Panc1 (cell line): Measurements from ENCODE around the gene DDOST. TPM values are rescaled to one million over a fixed set of nuclear protein-coding genes. Genes with fewer than 3 reads are reported as not detected.
A peak's percentile ranks its signal among the peaks of the same experiment; 100 is the strongest.

ENCODE experiments used
- ATAC-seq: fragments of 200-7000 bp; cut with Tn5 transposase; 2 replicates; pipeline ENCODE4 v1.9.1; 2020; ENCODE audit warnings: mild to moderate bottlenecking, moderate library complexity
- BruUV-seq: library from RNA; stranded (reverse); fragments of 400-500 nt; replicated peaks from 2 replicates; lab custom pipeline; 2021; lab: Mats Ljungman, UMichigan
- CTCF ChIA-PET: fragments of 300-600 bp; sonication (Branson Sonifier 250); formaldehyde crosslinking; loops from one replicate; lab custom pipeline; 2022; ENCODE audit warnings: antibody characterized with exemption; lab: Charles Lee
- POLR2A ChIA-PET: fragments of 300-600 bp; sonication (Branson Sonifier 250); formaldehyde crosslinking; loops from one replicate; lab custom pipeline; 2022; ENCODE audit warnings: antibody characterized with exemption; lab: Charles Lee
- DNase-seq: peaks from one replicate; pipeline ENCODE4 v3.0.0-alpha.2; 2010; ENCODE audit warnings: low read depth, low spot score
- H3K27ac ChIP-seq: 2 replicates; pipeline ENCODE4 v1.5.1; 2011; ENCODE audit warnings: mild to moderate bottlenecking, low read length, inconsistent platforms
- H3K27me3 ChIP-seq: fragments of 200-500 bp; sonication (Bioruptor generic); 2 replicates; pipeline ENCODE4 v1.6.0; 2014; ENCODE audit warnings: low read length, inconsistent platforms; ENCODE audit not compliant: control insufficient read depth, insufficient read depth
- H3K36me3 ChIP-seq: fragments of 200-500 bp; sonication (Bioruptor generic); 2 replicates; pipeline ENCODE4 v1.5.1; 2014; ENCODE audit warnings: inconsistent platforms, mild to moderate bottlenecking, low read length, moderate library complexity; ENCODE audit not compliant: control insufficient read depth, insufficient read depth
- H3K4me1 ChIP-seq: 2 replicates; pipeline ENCODE4 v1.5.1; 2011; ENCODE audit warnings: inconsistent platforms, mild to moderate bottlenecking, low read length, moderate library complexity; ENCODE audit not compliant: control insufficient read depth, insufficient read depth
- H3K4me3 ChIP-seq, 2 experiments: 2 replicates each; pipeline ENCODE4 v1.5.1; 2011 to 2012; ENCODE audit warnings: low read depth in 2 of 2, low read length in 2 of 2, mild to moderate bottlenecking in 2 of 2, inconsistent platforms in 1 of 2, moderate library complexity in 1 of 2
- H3K9me3 ChIP-seq: fragments of 200-500 bp; sonication (Bioruptor generic); 2 replicates; pipeline ENCODE4 v1.5.1; 2014; ENCODE audit warnings: low read depth, mild to moderate bottlenecking, inconsistent platforms, low read length, moderate library complexity; ENCODE audit not compliant: control insufficient read depth, insufficient read depth
- CTCF ChIP-seq: fragments of 450-650 bp; IDR thresholded peaks from 2 replicates; pipeline ENCODE4 v1.5.1; 2017; ENCODE audit warnings: mild to moderate bottlenecking
- POLR2AphosphoS5 ChIP-seq: IDR thresholded peaks from 2 replicates; pipeline ENCODE4 v1.6.1; 2012; ENCODE audit warnings: mild to moderate bottlenecking, low read depth, low read length, moderate library complexity
- REST ChIP-seq, 2 experiments: IDR thresholded peaks; 2 replicates each; pipeline ENCODE4 v1.6.1; 2011 to 2012; ENCODE audit warnings: low read depth in 2 of 2, control low read depth in 1 of 2, low read length in 1 of 2, mild to moderate bottlenecking in 1 of 2, moderate library complexity in 1 of 2; ENCODE audit not compliant: insufficient read depth in 1 of 2
- SIN3A ChIP-seq: IDR thresholded peaks from 2 replicates; pipeline ENCODE4 v1.6.1; 2012; ENCODE audit warnings: low read depth, mild to moderate bottlenecking, low read length, moderate library complexity, borderline replicate concordance; ENCODE audit not compliant: insufficient read depth
- TCF7L2 ChIP-seq: IDR thresholded peaks from 2 replicates; pipeline ENCODE4 v1.6.1; 2011; ENCODE audit warnings: mild to moderate bottlenecking, low read depth, low read length, inconsistent platforms
- in situ Hi-C: cut with HindIII; loops from 2 replicates; pipeline ENCODE4 v1.10.0; 2016; ENCODE audit warnings: low sequenced_read_pairs, low pct_unique_long_range_greater_than_20kb
- intact Hi-C: fragments of 100-400 bp; cut with micrococcal nuclease; formaldehyde crosslinking; loops from one replicate; pipeline ENCODE4 v1.10.0; 2022; ENCODE audit not compliant: unreplicated experiment
- total RNA-seq: library from RNA; stranded (reverse); gene quantifications from one replicate; pipeline ENCODE4 v1.2.1, GENCODE V29; 2021; ENCODE audit not compliant: unreplicated experiment

The DDOST gene
- total RNA-seq, 1 experiment from 2014 or later: 337 TPM

- intact Hi-C loops: no loop called here
- ATAC-seq (no peak), DNase-seq (no peak)
- H3K36me3 ChIP-seq: no peaks in the 10 kb centered on the region
- in situ Hi-C loops: no loop called here
- H3K27me3 ChIP-seq: no peaks in the 10 kb centered on the region
- CTCF ChIA-PET: no interaction called here
- BruUV-seq: no TSS peak
- POLR2A ChIA-PET: no interaction called here
- TF ChIP-seq CTCF: no peak
- TF ChIP-seq REST (IDR thresholded peaks at IDR 0.05; ENCODE audit: insufficient read depth in 1 of 2, low read depth in 2 of 2, low read length in 1 of 2): no peak
- no peak for TF ChIP-seq SIN3A
- no peak for TF ChIP-seq POLR2AphosphoS5
- TF ChIP-seq TCF7L2: no peak
- H3K9me3 ChIP-seq: no peaks in the 10 kb centered on the region
- no peak overlapping the region for H3K27ac ChIP-seq
- H3K4me3 ChIP-seq: no peak overlapping the region
- H3K4me1 ChIP-seq: peaks cover 10% of the 10 kb centered on the region
These were observed 49.5 kb upstream of the DDOST start for GRCh38 chr1:20710469-20711284.

- CTCF ChIA-PET: no interaction called here
- no peak for DNase-seq
- Histone ChIP-seq H3K27ac (no peak overlapping the region), H3K9me3 (no peaks in the 10 kb centered on the region), H3K27me3 (no peaks in the 10 kb centered on the region), H3K4me1 (peaks cover 10% of the 10 kb centered on the region), H3K36me3 (no peaks in the 10 kb centered on the region), H3K4me3 (no peak overlapping the region)
- in situ Hi-C loops (no loop called here), intact Hi-C loops (no loop called here)
- BruUV-seq: no TSS peak
- TF ChIP-seq REST (IDR thresholded peaks at IDR 0.05; ENCODE audit: insufficient read depth in 1 of 2, low read depth in 2 of 2, low read length in 1 of 2): no peak
- no peak for TF ChIP-seq CTCF
- TF ChIP-seq POLR2AphosphoS5: no peak
- TF ChIP-seq TCF7L2: no peak
- no peak for TF ChIP-seq SIN3A
- POLR2A ChIA-PET: no interaction called here
- ATAC-seq: peak; percentile 23; the same call in 1 of the 2 replicates
These were observed 48.7 kb upstream of the DDOST start for GRCh38 chr1:20709868-20710267.
